ENCODE measurements around the gene PLXNC1.
A peak's percentile ranks its signal among the peaks of the same experiment; 100 is the strongest.

Gene PLXNC1

DNA sequence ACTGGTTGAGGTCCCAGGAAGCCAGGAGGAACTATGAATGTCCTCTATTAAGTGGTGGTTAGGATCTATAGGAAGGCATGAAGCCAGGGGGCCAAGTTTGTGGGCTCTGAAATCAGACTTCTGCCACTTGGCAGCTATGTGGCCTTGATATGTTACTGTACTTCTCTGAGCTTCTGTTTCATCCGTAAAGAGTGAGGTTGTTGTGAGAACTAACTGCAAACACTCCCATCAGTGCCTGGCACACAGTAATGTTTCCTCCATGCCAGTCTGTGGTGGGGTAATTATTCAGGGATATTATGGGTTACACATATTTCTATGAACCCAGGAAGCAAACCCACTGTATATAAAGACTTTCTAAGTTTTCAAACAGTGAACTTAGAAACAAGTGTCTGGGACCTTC, 57.4 kb downstream of the PLXNC1 start:
- no peak overlapping the region; the same call in 1 of the 2 replicates for H3K27ac ChIP-seq (replicated peaks)
- no peak for TF ChIP-seq POLR2AphosphoS5 (IDR thresholded peaks at IDR 0.05; ENCODE audit: low read depth)
- TF ChIP-seq, protein P1, sequence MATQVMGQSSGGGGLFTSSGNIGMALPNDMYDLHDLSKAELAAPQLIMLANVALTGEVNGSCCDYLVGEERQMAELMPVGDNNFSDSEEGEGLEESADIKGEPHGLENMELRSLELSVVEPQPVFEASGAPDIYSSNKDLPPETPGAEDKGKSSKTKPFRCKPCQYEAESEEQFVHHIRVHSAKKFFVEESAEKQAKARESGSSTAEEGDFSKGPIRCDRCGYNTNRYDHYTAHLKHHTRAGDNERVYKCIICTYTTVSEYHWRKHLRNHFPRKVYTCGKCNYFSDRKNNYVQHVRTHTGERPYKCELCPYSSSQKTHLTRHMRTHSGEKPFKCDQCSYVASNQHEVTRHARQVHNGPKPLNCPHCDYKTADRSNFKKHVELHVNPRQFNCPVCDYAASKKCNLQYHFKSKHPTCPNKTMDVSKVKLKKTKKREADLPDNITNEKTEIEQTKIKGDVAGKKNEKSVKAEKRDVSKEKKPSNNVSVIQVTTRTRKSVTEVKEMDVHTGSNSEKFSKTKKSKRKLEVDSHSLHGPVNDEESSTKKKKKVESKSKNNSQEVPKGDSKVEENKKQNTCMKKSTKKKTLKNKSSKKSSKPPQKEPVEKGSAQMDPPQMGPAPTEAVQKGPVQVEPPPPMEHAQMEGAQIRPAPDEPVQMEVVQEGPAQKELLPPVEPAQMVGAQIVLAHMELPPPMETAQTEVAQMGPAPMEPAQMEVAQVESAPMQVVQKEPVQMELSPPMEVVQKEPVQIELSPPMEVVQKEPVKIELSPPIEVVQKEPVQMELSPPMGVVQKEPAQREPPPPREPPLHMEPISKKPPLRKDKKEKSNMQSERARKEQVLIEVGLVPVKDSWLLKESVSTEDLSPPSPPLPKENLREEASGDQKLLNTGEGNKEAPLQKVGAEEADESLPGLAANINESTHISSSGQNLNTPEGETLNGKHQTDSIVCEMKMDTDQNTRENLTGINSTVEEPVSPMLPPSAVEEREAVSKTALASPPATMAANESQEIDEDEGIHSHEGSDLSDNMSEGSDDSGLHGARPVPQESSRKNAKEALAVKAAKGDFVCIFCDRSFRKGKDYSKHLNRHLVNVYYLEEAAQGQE (IDR thresholded peaks at IDR 0.05; ENCODE audit: insufficient replicate concordance, low read depth), result no peak
- TF ChIP-seq, protein P2, sequence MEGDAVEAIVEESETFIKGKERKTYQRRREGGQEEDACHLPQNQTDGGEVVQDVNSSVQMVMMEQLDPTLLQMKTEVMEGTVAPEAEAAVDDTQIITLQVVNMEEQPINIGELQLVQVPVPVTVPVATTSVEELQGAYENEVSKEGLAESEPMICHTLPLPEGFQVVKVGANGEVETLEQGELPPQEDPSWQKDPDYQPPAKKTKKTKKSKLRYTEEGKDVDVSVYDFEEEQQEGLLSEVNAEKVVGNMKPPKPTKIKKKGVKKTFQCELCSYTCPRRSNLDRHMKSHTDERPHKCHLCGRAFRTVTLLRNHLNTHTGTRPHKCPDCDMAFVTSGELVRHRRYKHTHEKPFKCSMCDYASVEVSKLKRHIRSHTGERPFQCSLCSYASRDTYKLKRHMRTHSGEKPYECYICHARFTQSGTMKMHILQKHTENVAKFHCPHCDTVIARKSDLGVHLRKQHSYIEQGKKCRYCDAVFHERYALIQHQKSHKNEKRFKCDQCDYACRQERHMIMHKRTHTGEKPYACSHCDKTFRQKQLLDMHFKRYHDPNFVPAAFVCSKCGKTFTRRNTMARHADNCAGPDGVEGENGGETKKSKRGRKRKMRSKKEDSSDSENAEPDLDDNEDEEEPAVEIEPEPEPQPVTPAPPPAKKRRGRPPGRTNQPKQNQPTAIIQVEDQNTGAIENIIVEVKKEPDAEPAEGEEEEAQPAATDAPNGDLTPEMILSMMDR (IDR thresholded peaks at IDR 0.05; ENCODE audit: insufficient read depth, low read length), result no peak
- no peak for TF ChIP-seq SPI1 (IDR thresholded peaks at IDR 0.05; ENCODE audit: borderline replicate concordance, low read depth)
- H3K4me3 ChIP-seq (replicated peaks; ENCODE audit: insufficient read depth, low read length), result no peak overlapping the region

DNA sequence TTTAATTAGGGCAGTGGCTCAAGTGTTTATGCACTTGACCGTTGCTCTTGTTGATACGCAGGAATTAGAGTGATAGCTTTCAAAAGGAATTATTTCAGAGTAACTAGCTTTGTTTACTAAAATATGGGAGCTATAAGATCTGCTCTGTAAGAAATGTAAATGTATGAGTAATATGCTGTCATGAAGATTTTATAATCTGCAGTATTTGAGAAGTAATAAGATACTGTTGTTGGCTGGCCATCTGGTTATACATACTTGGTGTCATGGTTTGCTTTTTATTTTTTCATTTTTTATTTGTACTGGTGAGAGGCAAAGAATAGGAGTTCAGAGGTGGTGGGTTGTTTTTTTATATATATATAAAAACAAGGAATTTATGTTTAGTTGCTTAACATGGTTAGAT, 58.5 kb downstream of the PLXNC1 start:
- H3K4me3 ChIP-seq (replicated peaks; ENCODE audit: insufficient read depth, low read length), result no peak overlapping the region
- no peak for DNase-seq (ENCODE audit: low read depth in 1 of 2, low spot score in 1 of 2)
- no peaks in the 10 kb centered on the region for H3K27me3 ChIP-seq (ENCODE audit: insufficient read depth, poor library complexity, severe bottlenecking)
- no peak overlapping the region; the same call in 1 of the 2 replicates for H3K27ac ChIP-seq (replicated peaks)
- TF ChIP-seq GABPA (IDR thresholded peaks at IDR 0.05; ENCODE audit: low read depth) (no peak), POLR2AphosphoS5 (IDR thresholded peaks at IDR 0.05; ENCODE audit: low read depth) (no peak), SPI1 (IDR thresholded peaks at IDR 0.05; ENCODE audit: borderline replicate concordance, low read depth) (no peak)
- TF ChIP-seq, protein P2 (IDR thresholded peaks at IDR 0.05; ENCODE audit: insufficient read depth, low read length), result no peak
- TF ChIP-seq, protein P1 (IDR thresholded peaks at IDR 0.05; ENCODE audit: insufficient replicate concordance, low read depth), result no peak

More for the DNA sequence above, 57.4 kb downstream of the PLXNC1 start:
- DNase-seq (ENCODE audit: low read depth in 1 of 2, low spot score in 1 of 2), result no peak
- H3K27me3 ChIP-seq (ENCODE audit: insufficient read depth, poor library complexity, severe bottlenecking), result no peaks in the 10 kb centered on the region

DNA sequence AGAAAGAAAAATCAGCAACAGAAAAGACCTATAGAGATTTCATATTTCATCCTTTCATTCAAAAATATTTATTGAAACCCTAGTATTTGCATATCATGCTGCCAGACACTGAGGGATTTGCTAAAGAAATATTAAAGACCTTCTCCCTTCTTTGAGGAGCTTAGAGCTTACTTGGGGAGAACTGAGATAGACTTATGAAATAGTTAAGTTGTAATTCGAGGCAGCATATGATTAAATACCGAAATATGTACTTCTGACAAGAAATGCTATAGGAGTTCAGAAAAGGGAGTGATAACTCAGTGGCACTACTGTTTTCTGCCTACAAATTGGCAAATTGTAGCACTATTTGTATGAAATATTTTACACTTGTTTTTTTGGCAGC, 59.1 kb downstream of the PLXNC1 start:
- TF ChIP-seq POLR2AphosphoS5 (IDR thresholded peaks at IDR 0.05; ENCODE audit: low read depth) (no peak), SPI1 (IDR thresholded peaks at IDR 0.05; ENCODE audit: borderline replicate concordance, low read depth) (no peak), GABPA (IDR thresholded peaks at IDR 0.05; ENCODE audit: low read depth) (no peak)
- TF ChIP-seq, protein P1 (IDR thresholded peaks at IDR 0.05; ENCODE audit: insufficient replicate concordance, low read depth), result no peak
- TF ChIP-seq, protein P2 (IDR thresholded peaks at IDR 0.05; ENCODE audit: insufficient read depth, low read length), result no peak
- DNase-seq (ENCODE audit: low read depth in 1 of 2, low spot score in 1 of 2), result no peak
- Histone ChIP-seq H3K27ac (replicated peaks) (peak overlapping the region; percentile 65), H3K27me3 (ENCODE audit: insufficient read depth, poor library complexity, severe bottlenecking) (no peaks in the 10 kb centered on the region), H3K4me3 (replicated peaks; ENCODE audit: insufficient read depth, low read length) (no peak overlapping the region)

Measured in HL-60 (cell line).